K562 (cell line): ENCODE data around the gene HAUS6. TPM values are rescaled to one million over a fixed set of nuclear protein-coding genes. Genes with fewer than 3 reads are reported as not detected.

Experiments
- AFF4 ChIP-seq: sonication (generic); formaldehyde crosslinking; IDR thresholded peaks from 2 replicates; pipeline ENCODE4 v1.8.0; 2023; ENCODE audit warnings: mild to moderate bottlenecking, missing genetic modification reagents
- CC2D1A ChIP-seq: fragments of 450-650 bp; IDR thresholded peaks from 2 replicates; pipeline ENCODE4 v1.6.1; 2017; ENCODE audit warnings: mild to moderate bottlenecking
- CXXC5 ChIP-seq: fragments of 250-450 bp; sonication (Bioruptor Pico); IDR thresholded peaks from 2 replicates; pipeline ENCODE4 v1.8.0; 2022; ENCODE audit warnings: inconsistent platforms, mild to moderate bottlenecking, moderate library complexity
- ELF1 ChIP-seq: fragments of 200-800 bp; sonication (Bioruptor generic); IDR thresholded peaks from 2 replicates; pipeline ENCODE4 v1.6.1; 2016; ENCODE audit warnings: missing genetic modification characterization, missing compliant biosample characterization
- EP300 ChIP-seq: IDR thresholded peaks from 2 replicates; pipeline ENCODE4 v1.6.1; 2012; ENCODE audit warnings: low read length, improper control_type of control experiment
- GATAD2A ChIP-seq: fragments of 450-650 bp; IDR thresholded peaks from 2 replicates; pipeline ENCODE4 v1.6.1; 2017
- LCOR ChIP-seq: sonication (generic); formaldehyde crosslinking; IDR thresholded peaks from 2 replicates; pipeline ENCODE4 v1.8.0; 2022; ENCODE audit warnings: mild to moderate bottlenecking, missing genetic modification reagents
- MYC ChIP-seq, 2 experiments: fragments of 250-450 bp in 1 of 2; sonication (Bioruptor Pico) in 1 of 2; IDR thresholded peaks; 2 replicates each; pipeline versions ENCODE4 v1.5.1 to v1.6.1; 2012 to 2021; ENCODE audit warnings: low read depth in 2 of 2, borderline replicate concordance in 1 of 2, improper control_type of control experiment in 1 of 2, low read length in 1 of 2, mild to moderate bottlenecking in 1 of 2, moderate library complexity in 1 of 2
- SMARCA5 ChIP-seq: fragments of 450-650 bp; IDR thresholded peaks from 2 replicates; pipeline ENCODE4 v1.6.1; 2016
- SMARCC2 ChIP-seq: fragments of 450-650 bp; IDR thresholded peaks from 2 replicates; pipeline ENCODE4 v1.6.1; 2017; ENCODE audit warnings: antibody characterized with exemption, moderate library complexity, mild to moderate bottlenecking, low read depth
- TEAD4 ChIP-seq, 2 experiments: sonication (generic) in 1 of 2; formaldehyde crosslinking in 1 of 2; IDR thresholded peaks; 2 replicates each; pipeline versions ENCODE4 v1.6.1 to v1.8.0; 2012 to 2022; ENCODE audit warnings: borderline replicate concordance in 1 of 2, inconsistent platforms in 1 of 2, low read length in 1 of 2, mild to moderate bottlenecking in 1 of 2, missing genetic modification reagents in 1 of 2
- TGIF2 ChIP-seq: sonication (generic); formaldehyde crosslinking; IDR thresholded peaks from 2 replicates; pipeline ENCODE4 v1.8.1; 2022; ENCODE audit warnings: mild to moderate bottlenecking, missing genetic modification reagents, moderate library complexity
- TRIM28 ChIP-seq: fragments of 450-650 bp; IDR thresholded peaks from 2 replicates; pipeline ENCODE4 v1.6.1; 2017
- TSC22D4 ChIP-seq: fragments of 450-650 bp; IDR thresholded peaks from 2 replicates; pipeline ENCODE4 v1.6.1; 2016; ENCODE audit warnings: missing genetic modification characterization, missing biosample characterization, control low read depth
- ZBTB1 ChIP-seq: sonication (generic); formaldehyde crosslinking; IDR thresholded peaks from 2 replicates; pipeline ENCODE4 v1.8.1; 2023; ENCODE audit warnings: missing genetic modification reagents, low read depth, mild to moderate bottlenecking, borderline replicate concordance
- ZFPM2 ChIP-seq: fragments of 250-450 bp; sonication (Bioruptor Pico); IDR thresholded peaks from 2 replicates; pipeline ENCODE4 v1.5.1; 2022; ENCODE audit warnings: mild to moderate bottlenecking
- ZNF224 ChIP-seq: sonication (generic); formaldehyde crosslinking; IDR thresholded peaks from 2 replicates; pipeline ENCODE4 v1.8.0; 2022; ENCODE audit warnings: mild to moderate bottlenecking, missing genetic modification reagents
- ZNF695 ChIP-seq: fragments of 450-650 bp; formaldehyde crosslinking; IDR thresholded peaks from 2 replicates; pipeline ENCODE4 v1.4.0; 2020; ENCODE audit warnings: mild to moderate bottlenecking, moderate library complexity
- polyA plus RNA-seq, 8 experiments: library from polyadenylated mRNA; depleted of rRNA in 4 of 8; stranded (reverse) in 5 of 8; unstranded in 3 of 8; fragments of >200 nt; fragmentation: Nextera tagmentation in 2 of 8; fragmentation: Illumina TruSeq in 1 of 8; extraction: Ambion mirVana in 2 of 8; extraction: Trizol in 1 of 8; gene quantifications; 2 replicates each; pipeline versions ENCODE4 v1.2.1 to v1.2.3, GENCODE V29; 2011 to 2014; ENCODE audit warnings: inconsistent platforms in 1 of 8, missing spikeins in 1 of 8
- total RNA-seq, 7 experiments: library from RNA; depleted of rRNA in 6 of 7; stranded (reverse); fragments of >200 nt in 6 of 7; fragmentation: Illumina TruSeq in 2 of 7; extraction: Trizol in 2 of 7; gene quantifications; 2 replicates each; pipeline versions ENCODE4 v1.2.1 to v1.2.3, GENCODE V29; 2011 to 2021; ENCODE audit warnings: low replicate concordance in 1 of 7
- TF ChIP-seq, protein P1 (sequence below): sonication (generic); formaldehyde crosslinking; IDR thresholded peaks from 2 replicates; pipeline ENCODE4 v1.8.0; 2022; ENCODE audit warnings: mild to moderate bottlenecking, missing genetic modification reagents

HAUS6 gene
- total and polyA plus RNA-seq, 9 of the 15 experiments (the other 6 are each of a cell fraction or from before 2014, with no cell fraction given): 10.2 to 31.7 (median 23.1) TPM

DNA sequence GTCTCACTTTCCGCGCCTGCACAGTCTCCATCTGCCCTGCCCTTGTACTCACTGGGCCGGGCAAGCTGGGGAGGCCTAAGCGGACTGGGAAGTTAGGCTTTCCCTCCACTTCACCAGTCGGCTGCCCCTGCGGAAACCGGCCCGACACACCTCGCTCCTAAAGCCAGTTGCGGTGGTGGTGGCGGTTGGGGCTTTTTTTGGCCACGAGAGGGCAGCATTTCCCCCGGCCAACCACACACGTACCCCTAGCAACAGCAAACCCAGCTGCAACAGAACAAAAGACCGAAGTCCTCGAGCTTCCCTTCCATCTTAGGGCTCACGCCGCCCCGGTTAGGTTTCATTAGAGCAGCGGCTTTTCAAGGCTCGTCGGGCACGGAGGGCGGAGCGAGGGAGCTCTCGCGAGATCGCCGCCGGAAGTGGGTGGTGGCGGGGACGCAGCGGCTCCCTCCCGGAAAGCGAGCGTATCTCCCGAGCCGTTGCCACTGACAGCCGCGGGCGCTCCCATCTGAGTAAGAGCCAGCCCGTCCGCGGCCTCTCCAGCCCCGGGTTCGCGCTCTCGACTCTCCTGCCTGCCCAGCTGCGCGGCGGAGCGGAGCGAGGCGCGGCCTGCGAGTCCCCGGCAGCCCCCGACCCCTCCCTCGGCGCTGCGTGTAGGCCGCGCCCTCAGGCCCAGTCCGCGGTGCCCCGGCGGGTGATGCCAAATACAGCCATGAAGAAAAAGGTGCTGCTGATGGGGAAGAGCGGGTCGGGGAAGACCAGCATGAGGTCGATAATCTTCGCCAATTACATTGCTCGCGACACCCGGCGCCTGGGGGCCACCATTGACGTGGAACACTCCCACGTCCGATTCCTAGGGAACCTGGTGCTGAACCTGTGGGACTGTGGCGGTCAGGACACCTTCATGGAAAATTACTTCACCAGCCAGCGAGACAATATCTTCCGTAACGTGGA lies 53.5 kb downstream of the HAUS6 start, which contains the start of gene RRAGA (continued):
- TF ChIP-seq CC2D1A: peak; percentile 66; the same call in 1 of the 2 replicates
- peak; percentile 89 for TF ChIP-seq ZBTB1 (CRISPR knock-in tag)
- TF ChIP-seq TSC22D4: no peak
- 0 out of 2 replicates have a peak, but pooled peaks have one; percentile 48 for TF ChIP-seq TGIF2 (CRISPR knock-in tag)
- TF ChIP-seq AFF4: peak; percentile 70
- TF ChIP-seq MYC (IDR thresholded peaks at IDR 0.05; ENCODE audit: low read depth, low read length): peak; percentile 55; the same call in 1 of the 2 replicates
- no peak for TF ChIP-seq MYC (CRISPR knock-in tag; IDR thresholded peaks at IDR 0.05; ENCODE audit: borderline replicate concordance, low read depth)
- 0 out of 2 replicates have a peak, but pooled peaks have one; percentile 2 for TF ChIP-seq EP300
- TF ChIP-seq SMARCA5: no peak
- no peak for TF ChIP-seq TRIM28
- no peak for TF ChIP-seq ZFPM2 (CRISPR knock-in tag)
- TF ChIP-seq, protein P1, sequence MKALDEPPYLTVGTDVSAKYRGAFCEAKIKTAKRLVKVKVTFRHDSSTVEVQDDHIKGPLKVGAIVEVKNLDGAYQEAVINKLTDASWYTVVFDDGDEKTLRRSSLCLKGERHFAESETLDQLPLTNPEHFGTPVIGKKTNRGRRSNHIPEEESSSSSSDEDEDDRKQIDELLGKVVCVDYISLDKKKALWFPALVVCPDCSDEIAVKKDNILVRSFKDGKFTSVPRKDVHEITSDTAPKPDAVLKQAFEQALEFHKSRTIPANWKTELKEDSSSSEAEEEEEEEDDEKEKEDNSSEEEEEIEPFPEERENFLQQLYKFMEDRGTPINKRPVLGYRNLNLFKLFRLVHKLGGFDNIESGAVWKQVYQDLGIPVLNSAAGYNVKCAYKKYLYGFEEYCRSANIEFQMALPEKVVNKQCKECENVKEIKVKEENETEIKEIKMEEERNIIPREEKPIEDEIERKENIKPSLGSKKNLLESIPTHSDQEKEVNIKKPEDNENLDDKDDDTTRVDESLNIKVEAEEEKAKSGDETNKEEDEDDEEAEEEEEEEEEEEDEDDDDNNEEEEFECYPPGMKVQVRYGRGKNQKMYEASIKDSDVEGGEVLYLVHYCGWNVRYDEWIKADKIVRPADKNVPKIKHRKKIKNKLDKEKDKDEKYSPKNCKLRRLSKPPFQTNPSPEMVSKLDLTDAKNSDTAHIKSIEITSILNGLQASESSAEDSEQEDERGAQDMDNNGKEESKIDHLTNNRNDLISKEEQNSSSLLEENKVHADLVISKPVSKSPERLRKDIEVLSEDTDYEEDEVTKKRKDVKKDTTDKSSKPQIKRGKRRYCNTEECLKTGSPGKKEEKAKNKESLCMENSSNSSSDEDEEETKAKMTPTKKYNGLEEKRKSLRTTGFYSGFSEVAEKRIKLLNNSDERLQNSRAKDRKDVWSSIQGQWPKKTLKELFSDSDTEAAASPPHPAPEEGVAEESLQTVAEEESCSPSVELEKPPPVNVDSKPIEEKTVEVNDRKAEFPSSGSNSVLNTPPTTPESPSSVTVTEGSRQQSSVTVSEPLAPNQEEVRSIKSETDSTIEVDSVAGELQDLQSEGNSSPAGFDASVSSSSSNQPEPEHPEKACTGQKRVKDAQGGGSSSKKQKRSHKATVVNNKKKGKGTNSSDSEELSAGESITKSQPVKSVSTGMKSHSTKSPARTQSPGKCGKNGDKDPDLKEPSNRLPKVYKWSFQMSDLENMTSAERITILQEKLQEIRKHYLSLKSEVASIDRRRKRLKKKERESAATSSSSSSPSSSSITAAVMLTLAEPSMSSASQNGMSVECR (CRISPR knock-in tag): peak; percentile 71; the same call in 1 of the 2 replicates
- peak; percentile 62 for TF ChIP-seq ELF1 (tag)
- TF ChIP-seq SMARCC2: no peak
- no peak for TF ChIP-seq ZNF224
- peak; percentile 80 for TF ChIP-seq CXXC5 (CRISPR knock-in tag)
- no peak for TF ChIP-seq ZNF695 (CRISPR knock-in tag)
- TF ChIP-seq LCOR: peak; percentile 53; the same call in 1 of the 2 replicates
- TF ChIP-seq GATAD2A: no peak
- 0 out of 2 replicates have a peak, but pooled peaks have one; percentile 41 for TF ChIP-seq TEAD4 (IDR thresholded peaks at IDR 0.05; ENCODE audit: low read length)
- no peak for TF ChIP-seq TEAD4 (CRISPR knock-in tag; IDR thresholded peaks at IDR 0.05; ENCODE audit: borderline replicate concordance)
